HL-60 (cell line): ENCODE measurements around the gene PRDM11.

Experiments
- DNase-seq, 2 experiments: peaks; one replicate each; pipeline ENCODE4 v3.0.0-alpha.2; 2010 to 2020; ENCODE audit warnings: low read depth in 1 of 2, low spot score in 1 of 2
- H3K27ac ChIP-seq: fragments of 250-450 bp; sonication (Bioruptor Pico); replicated peaks from 2 replicates; pipeline ENCODE4 v1.5.1; 2020; ENCODE audit warnings: mild to moderate bottlenecking, moderate library complexity
- H3K27me3 ChIP-seq: fragments of 250-450 bp; sonication (Bioruptor Pico); 2 replicates; pipeline ENCODE4 v1.5.1; 2021; ENCODE audit warnings: mild to moderate bottlenecking, moderate library complexity; ENCODE audit not compliant: insufficient read depth, poor library complexity, severe bottlenecking
- H3K4me3 ChIP-seq: replicated peaks from 2 replicates; pipeline ENCODE4 v1.5.1; 2011; ENCODE audit warnings: mild to moderate bottlenecking, control low read depth, low read length; ENCODE audit not compliant: insufficient read depth
- GABPA ChIP-seq: IDR thresholded peaks from 2 replicates; pipeline ENCODE4 v1.6.1; 2012; ENCODE audit warnings: low read depth
- POLR2AphosphoS5 ChIP-seq: IDR thresholded peaks from 2 replicates; pipeline ENCODE4 v1.6.1; 2012; ENCODE audit warnings: low read depth
- SPI1 ChIP-seq: IDR thresholded peaks from 2 replicates; pipeline ENCODE4 v1.6.1; 2012; ENCODE audit warnings: low read depth, mild to moderate bottlenecking, borderline replicate concordance
- TF ChIP-seq, protein P1 (sequence below): IDR thresholded peaks from 2 replicates; pipeline ENCODE4 v1.6.1; 2012; ENCODE audit warnings: low read depth; ENCODE audit not compliant: insufficient replicate concordance
- TF ChIP-seq, protein P2 (sequence below): IDR thresholded peaks from one replicate; pipeline ENCODE4 v1.5.1; 2011; ENCODE audit warnings: low read length, control low read depth, inconsistent platforms; ENCODE audit not compliant: insufficient read depth

The PRDM11 gene

DNA sequence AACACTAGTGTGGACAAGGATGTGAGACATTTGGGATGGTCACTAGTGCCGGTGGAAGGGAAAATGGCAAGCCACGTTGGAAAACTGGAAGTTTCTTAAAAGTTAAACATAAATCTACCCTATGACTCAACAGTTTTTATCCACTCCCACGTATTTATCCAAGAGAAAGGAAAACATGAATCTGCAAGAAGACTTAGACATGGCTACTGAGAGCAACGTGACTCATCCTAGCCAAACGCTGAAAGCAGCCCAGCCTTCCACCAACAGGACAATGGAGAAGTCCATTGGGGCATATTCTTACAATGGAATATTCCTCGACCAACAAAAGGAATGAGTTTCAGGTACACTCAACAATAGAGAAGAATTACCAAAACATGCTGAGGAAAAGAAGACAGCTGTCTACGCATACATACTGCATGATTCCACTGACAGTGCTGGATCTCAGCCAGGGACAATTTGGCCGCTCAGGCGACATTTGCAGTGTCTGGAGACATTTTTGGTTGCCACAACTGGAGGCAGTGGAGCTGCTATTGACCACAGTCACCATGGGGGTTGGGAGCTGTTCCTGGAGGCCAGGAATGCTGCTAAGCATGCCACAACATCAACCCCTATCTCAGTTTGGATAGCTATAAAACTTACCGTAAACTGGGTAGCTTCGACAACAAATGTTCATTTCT, 118.5 kb downstream of the PRDM11 start:
- DNase-seq, result no peak
- Histone ChIP-seq H3K27me3 (peaks cover 9% of the 10 kb centered on the region), H3K4me3 (no peak overlapping the region), H3K27ac (no peak overlapping the region)
- TF ChIP-seq, protein P1, sequence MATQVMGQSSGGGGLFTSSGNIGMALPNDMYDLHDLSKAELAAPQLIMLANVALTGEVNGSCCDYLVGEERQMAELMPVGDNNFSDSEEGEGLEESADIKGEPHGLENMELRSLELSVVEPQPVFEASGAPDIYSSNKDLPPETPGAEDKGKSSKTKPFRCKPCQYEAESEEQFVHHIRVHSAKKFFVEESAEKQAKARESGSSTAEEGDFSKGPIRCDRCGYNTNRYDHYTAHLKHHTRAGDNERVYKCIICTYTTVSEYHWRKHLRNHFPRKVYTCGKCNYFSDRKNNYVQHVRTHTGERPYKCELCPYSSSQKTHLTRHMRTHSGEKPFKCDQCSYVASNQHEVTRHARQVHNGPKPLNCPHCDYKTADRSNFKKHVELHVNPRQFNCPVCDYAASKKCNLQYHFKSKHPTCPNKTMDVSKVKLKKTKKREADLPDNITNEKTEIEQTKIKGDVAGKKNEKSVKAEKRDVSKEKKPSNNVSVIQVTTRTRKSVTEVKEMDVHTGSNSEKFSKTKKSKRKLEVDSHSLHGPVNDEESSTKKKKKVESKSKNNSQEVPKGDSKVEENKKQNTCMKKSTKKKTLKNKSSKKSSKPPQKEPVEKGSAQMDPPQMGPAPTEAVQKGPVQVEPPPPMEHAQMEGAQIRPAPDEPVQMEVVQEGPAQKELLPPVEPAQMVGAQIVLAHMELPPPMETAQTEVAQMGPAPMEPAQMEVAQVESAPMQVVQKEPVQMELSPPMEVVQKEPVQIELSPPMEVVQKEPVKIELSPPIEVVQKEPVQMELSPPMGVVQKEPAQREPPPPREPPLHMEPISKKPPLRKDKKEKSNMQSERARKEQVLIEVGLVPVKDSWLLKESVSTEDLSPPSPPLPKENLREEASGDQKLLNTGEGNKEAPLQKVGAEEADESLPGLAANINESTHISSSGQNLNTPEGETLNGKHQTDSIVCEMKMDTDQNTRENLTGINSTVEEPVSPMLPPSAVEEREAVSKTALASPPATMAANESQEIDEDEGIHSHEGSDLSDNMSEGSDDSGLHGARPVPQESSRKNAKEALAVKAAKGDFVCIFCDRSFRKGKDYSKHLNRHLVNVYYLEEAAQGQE, result no peak
- TF ChIP-seq, protein P2, sequence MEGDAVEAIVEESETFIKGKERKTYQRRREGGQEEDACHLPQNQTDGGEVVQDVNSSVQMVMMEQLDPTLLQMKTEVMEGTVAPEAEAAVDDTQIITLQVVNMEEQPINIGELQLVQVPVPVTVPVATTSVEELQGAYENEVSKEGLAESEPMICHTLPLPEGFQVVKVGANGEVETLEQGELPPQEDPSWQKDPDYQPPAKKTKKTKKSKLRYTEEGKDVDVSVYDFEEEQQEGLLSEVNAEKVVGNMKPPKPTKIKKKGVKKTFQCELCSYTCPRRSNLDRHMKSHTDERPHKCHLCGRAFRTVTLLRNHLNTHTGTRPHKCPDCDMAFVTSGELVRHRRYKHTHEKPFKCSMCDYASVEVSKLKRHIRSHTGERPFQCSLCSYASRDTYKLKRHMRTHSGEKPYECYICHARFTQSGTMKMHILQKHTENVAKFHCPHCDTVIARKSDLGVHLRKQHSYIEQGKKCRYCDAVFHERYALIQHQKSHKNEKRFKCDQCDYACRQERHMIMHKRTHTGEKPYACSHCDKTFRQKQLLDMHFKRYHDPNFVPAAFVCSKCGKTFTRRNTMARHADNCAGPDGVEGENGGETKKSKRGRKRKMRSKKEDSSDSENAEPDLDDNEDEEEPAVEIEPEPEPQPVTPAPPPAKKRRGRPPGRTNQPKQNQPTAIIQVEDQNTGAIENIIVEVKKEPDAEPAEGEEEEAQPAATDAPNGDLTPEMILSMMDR, result no peak
- TF ChIP-seq SPI1, result no peak
- no peak for TF ChIP-seq GABPA
- no peak for TF ChIP-seq POLR2AphosphoS5

DNA sequence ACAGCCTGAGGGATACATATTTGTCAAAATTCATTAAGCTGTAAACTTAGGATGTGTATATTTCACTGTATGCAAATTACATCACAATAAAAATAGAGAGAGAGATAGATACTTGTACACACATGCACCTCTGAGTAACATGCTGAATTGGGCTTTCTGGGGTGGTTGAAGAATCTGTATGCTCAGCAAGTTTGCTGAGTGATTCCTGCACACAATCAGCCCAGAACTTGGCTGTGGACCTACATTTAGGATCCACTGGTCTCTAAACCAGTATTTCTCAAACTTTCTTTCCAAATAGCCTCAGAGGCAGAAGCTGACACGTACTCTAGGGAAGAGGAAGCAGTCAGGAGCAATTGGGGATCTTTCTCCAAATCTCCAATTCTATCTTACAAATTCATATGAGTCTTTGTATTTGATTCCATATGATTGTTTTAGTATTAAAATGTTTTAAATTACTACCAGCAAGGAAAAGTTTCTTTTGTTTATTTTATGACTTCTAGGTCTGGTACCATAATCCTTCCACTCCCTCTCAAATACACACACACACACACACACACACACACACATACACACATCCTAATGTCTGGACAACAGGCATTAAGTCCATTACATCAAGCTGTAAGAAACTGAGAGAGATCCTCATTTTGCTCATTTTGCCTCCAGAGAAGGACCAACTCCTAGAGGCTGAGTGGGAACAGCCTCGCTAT, 119.7 kb downstream of the PRDM11 start:
- Histone ChIP-seq H3K4me3 (no peak overlapping the region), H3K27me3 (peaks cover 11% of the 10 kb centered on the region), H3K27ac (no peak overlapping the region)
- TF ChIP-seq GABPA, result no peak
- TF ChIP-seq, protein P2, result no peak
- no peak for TF ChIP-seq SPI1
- TF ChIP-seq POLR2AphosphoS5, result no peak
- TF ChIP-seq, protein P1, result no peak
- no peak for DNase-seq

DNA sequence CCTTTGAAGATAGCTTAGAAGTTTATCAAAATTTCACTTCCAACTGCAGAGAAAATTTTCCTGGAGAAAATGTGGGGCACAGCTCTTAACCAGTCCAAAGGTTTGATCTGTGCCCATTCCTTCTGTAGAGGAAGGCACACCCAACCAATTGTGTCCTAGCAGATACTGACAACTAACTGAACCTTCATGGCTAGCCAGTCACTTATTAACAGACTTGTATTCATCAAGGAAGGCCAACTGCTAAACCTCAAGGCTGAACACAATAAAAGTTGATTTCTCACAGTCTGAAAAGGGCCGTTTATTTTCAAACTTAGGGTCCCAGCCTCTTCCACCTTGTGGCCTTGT, 120.2 kb downstream of the PRDM11 start:
- no peak overlapping the region for H3K27ac ChIP-seq
- DNase-seq, result no peak
- no peak overlapping the region for H3K4me3 ChIP-seq
- peaks cover 11% of the 10 kb centered on the region for H3K27me3 ChIP-seq
- TF ChIP-seq, protein P1, result no peak
- TF ChIP-seq GABPA (no peak), SPI1 (no peak), POLR2AphosphoS5 (no peak)
- TF ChIP-seq, protein P2, result no peak
